ENCODE results near the gene DEPP1. TPM values are rescaled to one million over a fixed set of nuclear protein-coding genes. Genes with fewer than 3 reads are reported as not detected.

Gene DEPP1
- total and polyA plus RNA-seq, 2 of the 13 experiments (the other 11 are each of a cell fraction or from before 2014, with no cell fraction given) = 14.8 to 270 TPM

DNA sequence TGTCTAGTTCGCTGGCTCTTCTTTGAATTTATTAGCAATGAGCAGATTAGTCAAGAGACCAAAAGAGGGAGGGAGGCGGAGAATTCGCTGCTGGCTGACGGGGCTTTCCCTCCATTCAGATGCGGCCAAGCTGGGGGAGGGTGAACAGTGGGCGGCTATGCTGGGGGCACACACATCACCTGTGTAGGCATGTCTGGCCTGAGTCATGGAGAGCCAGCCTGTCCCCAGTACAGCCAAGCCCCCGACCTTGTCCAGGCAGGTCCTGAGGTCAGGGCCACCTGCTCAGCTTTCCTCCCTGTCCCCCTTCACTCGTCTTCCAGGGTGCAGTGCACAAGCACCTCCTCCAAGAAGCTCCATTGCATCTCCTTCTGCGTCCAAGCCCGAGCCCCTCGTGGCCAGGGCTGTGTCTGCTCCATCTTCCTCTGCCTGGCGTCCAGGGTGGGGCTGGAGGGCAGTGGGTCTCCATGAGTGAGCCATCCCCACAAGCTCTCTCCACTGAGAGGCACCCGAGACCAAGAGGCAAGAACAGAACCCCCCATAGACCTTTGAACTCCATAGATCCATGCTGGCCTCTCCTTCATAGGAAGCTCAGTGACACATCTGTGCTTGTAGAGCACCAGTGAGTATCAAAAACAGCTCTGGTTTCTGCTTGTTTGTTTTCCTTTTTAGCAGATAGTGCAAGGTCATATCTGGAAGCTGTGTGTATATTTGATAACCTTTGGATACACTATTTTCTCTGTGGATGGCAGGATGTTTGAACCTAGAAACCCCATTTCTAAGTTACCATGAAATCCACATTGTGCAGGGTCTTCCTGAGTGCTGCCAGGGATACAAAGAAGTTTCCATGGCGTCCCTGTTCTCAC is 1.9 kb upstream of the DEPP1 start (continued):
- peak; percentile 97 for TF ChIP-seq NCOA2 (CRISPR knock-in tag; IDR thresholded peaks at IDR 0.05)
- TF ChIP-seq DNMT3B (CRISPR knock-in tag; conservative IDR thresholded peaks at IDR 0.05) = no peak
- no peak for TF ChIP-seq TOE1 (CRISPR knock-in tag; IDR thresholded peaks at IDR 0.05)
- TF ChIP-seq ZSCAN29 (CRISPR knock-in tag; conservative IDR thresholded peaks at IDR 0.05) = peak; percentile 37; the same call in 1 of the 2 replicates
- TF ChIP-seq KDM2A (CRISPR knock-in tag; IDR thresholded peaks at IDR 0.05; ENCODE audit: borderline replicate concordance, low read depth) = no peak
- no peak for TF ChIP-seq ZNF652 (CRISPR knock-in tag; IDR thresholded peaks at IDR 0.05; ENCODE audit: borderline replicate concordance, low read depth)
- TF ChIP-seq, protein P1, sequence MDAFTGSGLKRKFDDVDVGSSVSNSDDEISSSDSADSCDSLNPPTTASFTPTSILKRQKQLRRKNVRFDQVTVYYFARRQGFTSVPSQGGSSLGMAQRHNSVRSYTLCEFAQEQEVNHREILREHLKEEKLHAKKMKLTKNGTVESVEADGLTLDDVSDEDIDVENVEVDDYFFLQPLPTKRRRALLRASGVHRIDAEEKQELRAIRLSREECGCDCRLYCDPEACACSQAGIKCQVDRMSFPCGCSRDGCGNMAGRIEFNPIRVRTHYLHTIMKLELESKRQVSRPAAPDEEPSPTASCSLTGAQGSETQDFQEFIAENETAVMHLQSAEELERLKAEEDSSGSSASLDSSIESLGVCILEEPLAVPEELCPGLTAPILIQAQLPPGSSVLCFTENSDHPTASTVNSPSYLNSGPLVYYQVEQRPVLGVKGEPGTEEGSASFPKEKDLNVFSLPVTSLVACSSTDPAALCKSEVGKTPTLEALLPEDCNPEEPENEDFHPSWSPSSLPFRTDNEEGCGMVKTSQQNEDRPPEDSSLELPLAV (CRISPR knock-in tag; conservative IDR thresholded peaks at IDR 0.05; ENCODE audit: low read depth) = no peak
- TF ChIP-seq KLF9 (CRISPR knock-in tag; IDR thresholded peaks at IDR 0.05; ENCODE audit: low read depth) = no peak
- TF ChIP-seq, protein P2, sequence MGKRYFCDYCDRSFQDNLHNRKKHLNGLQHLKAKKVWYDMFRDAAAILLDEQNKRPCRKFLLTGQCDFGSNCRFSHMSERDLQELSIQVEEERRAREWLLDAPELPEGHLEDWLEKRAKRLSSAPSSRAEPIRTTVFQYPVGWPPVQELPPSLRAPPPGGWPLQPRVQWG (CRISPR knock-in tag; IDR thresholded peaks at IDR 0.05; ENCODE audit: borderline replicate concordance, low read depth) = no peak
- 0 out of 2 replicates have a peak, but pooled peaks have one; percentile 39 for TF ChIP-seq ZFP1 (CRISPR knock-in tag; IDR thresholded peaks at IDR 0.05)
- TF ChIP-seq, protein P3, sequence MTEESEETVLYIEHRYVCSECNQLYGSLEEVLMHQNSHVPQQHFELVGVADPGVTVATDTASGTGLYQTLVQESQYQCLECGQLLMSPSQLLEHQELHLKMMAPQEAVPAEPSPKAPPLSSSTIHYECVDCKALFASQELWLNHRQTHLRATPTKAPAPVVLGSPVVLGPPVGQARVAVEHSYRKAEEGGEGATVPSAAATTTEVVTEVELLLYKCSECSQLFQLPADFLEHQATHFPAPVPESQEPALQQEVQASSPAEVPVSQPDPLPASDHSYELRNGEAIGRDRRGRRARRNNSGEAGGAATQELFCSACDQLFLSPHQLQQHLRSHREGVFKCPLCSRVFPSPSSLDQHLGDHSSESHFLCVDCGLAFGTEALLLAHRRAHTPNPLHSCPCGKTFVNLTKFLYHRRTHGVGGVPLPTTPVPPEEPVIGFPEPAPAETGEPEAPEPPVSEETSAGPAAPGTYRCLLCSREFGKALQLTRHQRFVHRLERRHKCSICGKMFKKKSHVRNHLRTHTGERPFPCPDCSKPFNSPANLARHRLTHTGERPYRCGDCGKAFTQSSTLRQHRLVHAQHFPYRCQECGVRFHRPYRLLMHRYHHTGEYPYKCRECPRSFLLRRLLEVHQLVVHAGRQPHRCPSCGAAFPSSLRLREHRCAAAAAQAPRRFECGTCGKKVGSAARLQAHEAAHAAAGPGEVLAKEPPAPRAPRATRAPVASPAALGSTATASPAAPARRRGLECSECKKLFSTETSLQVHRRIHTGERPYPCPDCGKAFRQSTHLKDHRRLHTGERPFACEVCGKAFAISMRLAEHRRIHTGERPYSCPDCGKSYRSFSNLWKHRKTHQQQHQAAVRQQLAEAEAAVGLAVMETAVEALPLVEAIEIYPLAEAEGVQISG (CRISPR knock-in tag; IDR thresholded peaks at IDR 0.05) = peak; percentile 42; the same call in 1 of the 2 replicates
- TF ChIP-seq RXRB (CRISPR knock-in tag; IDR thresholded peaks at IDR 0.05; ENCODE audit: borderline replicate concordance) = peak; percentile 88
- TF ChIP-seq RBFOX2 (IDR thresholded peaks at IDR 0.05; ENCODE audit: low read depth, low read length) = no peak
- TF ChIP-seq, protein P4, sequence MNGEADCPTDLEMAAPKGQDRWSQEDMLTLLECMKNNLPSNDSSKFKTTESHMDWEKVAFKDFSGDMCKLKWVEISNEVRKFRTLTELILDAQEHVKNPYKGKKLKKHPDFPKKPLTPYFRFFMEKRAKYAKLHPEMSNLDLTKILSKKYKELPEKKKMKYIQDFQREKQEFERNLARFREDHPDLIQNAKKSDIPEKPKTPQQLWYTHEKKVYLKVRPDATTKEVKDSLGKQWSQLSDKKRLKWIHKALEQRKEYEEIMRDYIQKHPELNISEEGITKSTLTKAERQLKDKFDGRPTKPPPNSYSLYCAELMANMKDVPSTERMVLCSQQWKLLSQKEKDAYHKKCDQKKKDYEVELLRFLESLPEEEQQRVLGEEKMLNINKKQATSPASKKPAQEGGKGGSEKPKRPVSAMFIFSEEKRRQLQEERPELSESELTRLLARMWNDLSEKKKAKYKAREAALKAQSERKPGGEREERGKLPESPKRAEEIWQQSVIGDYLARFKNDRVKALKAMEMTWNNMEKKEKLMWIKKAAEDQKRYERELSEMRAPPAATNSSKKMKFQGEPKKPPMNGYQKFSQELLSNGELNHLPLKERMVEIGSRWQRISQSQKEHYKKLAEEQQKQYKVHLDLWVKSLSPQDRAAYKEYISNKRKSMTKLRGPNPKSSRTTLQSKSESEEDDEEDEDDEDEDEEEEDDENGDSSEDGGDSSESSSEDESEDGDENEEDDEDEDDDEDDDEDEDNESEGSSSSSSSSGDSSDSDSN (CRISPR knock-in tag; IDR thresholded peaks at IDR 0.05) = 0 out of 2 replicates have a peak, but pooled peaks have one; percentile 44
- TF ChIP-seq PHF8 (CRISPR knock-in tag; IDR thresholded peaks at IDR 0.05) = 0 out of 2 replicates have a peak, but pooled peaks have one; percentile 14
- peak; percentile 88 for TF ChIP-seq NR2F2 (IDR thresholded peaks at IDR 0.05; ENCODE audit: borderline replicate concordance, low read depth)
- TF ChIP-seq, protein P5, sequence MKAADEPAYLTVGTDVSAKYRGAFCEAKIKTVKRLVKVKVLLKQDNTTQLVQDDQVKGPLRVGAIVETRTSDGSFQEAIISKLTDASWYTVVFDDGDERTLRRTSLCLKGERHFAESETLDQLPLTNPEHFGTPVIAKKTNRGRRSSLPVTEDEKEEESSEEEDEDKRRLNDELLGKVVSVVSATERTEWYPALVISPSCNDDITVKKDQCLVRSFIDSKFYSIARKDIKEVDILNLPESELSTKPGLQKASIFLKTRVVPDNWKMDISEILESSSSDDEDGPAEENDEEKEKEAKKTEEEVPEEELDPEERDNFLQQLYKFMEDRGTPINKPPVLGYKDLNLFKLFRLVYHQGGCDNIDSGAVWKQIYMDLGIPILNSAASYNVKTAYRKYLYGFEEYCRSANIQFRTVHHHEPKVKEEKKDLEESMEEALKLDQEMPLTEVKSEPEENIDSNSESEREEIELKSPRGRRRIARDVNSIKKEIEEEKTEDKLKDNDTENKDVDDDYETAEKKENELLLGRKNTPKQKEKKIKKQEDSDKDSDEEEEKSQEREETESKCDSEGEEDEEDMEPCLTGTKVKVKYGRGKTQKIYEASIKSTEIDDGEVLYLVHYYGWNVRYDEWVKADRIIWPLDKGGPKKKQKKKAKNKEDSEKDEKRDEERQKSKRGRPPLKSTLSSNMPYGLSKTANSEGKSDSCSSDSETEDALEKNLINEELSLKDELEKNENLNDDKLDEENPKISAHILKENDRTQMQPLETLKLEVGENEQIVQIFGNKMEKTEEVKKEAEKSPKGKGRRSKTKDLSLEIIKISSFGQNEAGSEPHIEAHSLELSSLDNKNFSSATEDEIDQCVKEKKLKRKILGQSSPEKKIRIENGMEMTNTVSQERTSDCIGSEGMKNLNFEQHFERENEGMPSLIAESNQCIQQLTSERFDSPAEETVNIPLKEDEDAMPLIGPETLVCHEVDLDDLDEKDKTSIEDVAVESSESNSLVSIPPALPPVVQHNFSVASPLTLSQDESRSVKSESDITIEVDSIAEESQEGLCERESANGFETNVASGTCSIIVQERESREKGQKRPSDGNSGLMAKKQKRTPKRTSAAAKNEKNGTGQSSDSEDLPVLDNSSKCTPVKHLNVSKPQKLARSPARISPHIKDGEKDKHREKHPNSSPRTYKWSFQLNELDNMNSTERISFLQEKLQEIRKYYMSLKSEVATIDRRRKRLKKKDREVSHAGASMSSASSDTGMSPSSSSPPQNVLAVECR (CRISPR knock-in tag; IDR thresholded peaks at IDR 0.05; ENCODE audit: borderline replicate concordance) = peak; percentile 37; the same call in 1 of the 2 replicates
